Heart left ventricle (tissue), 16 donors: ENCODE data around the gene PRRT4. TPM values are rescaled to one million over a fixed set of nuclear protein-coding genes. Genes with fewer than 3 reads are reported as not detected.

ENCODE experiments used
- ATAC-seq, 4 donors: fragments of 200-7000 bp; cut with Tn5 transposase; one replicate each; pipeline ENCODE4 v1.9.1; 2020 to 2022; ENCODE audit warnings: moderate library complexity in 4 of 4, mild to moderate bottlenecking in 3 of 4, moderate number of reproducible peaks in 1 of 4
- DNase-seq, 5 donors: peaks; one replicate each; pipeline ENCODE4 v3.0.0-alpha.2; 2020
- H3K27ac ChIP-seq, 12 donors: fragments of 200-600 bp; sonication (generic) in 4 of 12; one replicate each; pipeline versions ENCODE4 v1.5.0 to v1.8.0; 2016 to 2022; ENCODE audit warnings: mild to moderate bottlenecking in 2 of 12
- H3K27me3 ChIP-seq, 9 donors: fragments of 200-600 bp; sonication (generic) in 2 of 9; one replicate each; pipeline versions ENCODE4 v1.5.1 to v1.8.0; 2016 to 2022; ENCODE audit warnings: mild to moderate bottlenecking in 3 of 9
- H3K36me3 ChIP-seq, 9 donors: fragments of 200-600 bp; sonication (generic) in 2 of 9; one replicate each; pipeline versions ENCODE4 v1.5.0 to v1.8.0; 2018 to 2022; ENCODE audit warnings: mild to moderate bottlenecking in 2 of 9
- H3K4me1 ChIP-seq, 12 donors: fragments of 200-600 bp; sonication (generic) in 4 of 12; one replicate each; pipeline versions ENCODE4 v1.5.0 to v1.8.0; 2016 to 2022; ENCODE audit warnings: mild to moderate bottlenecking in 3 of 12
- H3K4me3 ChIP-seq, 12 donors: fragments of 200-600 bp; sonication (generic) in 4 of 12; one replicate each; pipeline versions ENCODE4 v1.5.0 to v1.8.0; 2017 to 2022; ENCODE audit warnings: mild to moderate bottlenecking in 9 of 12, moderate library complexity in 4 of 12
- H3K9me3 ChIP-seq, 12 donors: fragments of 200-600 bp; sonication (generic) in 4 of 12; one replicate each; pipeline versions ENCODE4 v1.5.0 to v1.8.0; 2016 to 2022; ENCODE audit warnings: mild to moderate bottlenecking in 1 of 12
- CTCF ChIP-seq, 12 donors: fragments of 200-600 bp; sonication (generic) in 4 of 12; IDR thresholded peaks; one replicate each; pipeline versions ENCODE4 v1.5.0 to v1.8.0; 2018 to 2022; ENCODE audit warnings: antibody characterized with exemption in 12 of 12, mild to moderate bottlenecking in 5 of 12
- POLR2A ChIP-seq, 2 donors: fragments of 450-650 bp; IDR thresholded peaks; one replicate each; pipeline ENCODE4 v1.6.1; 2017; ENCODE audit warnings: antibody characterized with exemption in 2 of 2, mild to moderate bottlenecking in 2 of 2, moderate library complexity in 2 of 2
- WGBS, 4 donors: extraction: QIAGEN DNeasy Blood & Tissue Kit in 2 of 4; methylation state at CpG; one replicate each; pipeline versions ENCODE4 v1.1.5 to v1.1.7; 2013 to 2018; 5-methylcytosine and 5-hydroxymethylcytosine counted together
- intact Hi-C, 10 donors: fragments of 100-400 bp; cut with DNase I; formaldehyde crosslinking; loops; one replicate each; pipeline versions ENCODE4 v1.11.1 to v1.14.2; 2022
- polyA plus RNA-seq, 2 donors: library from polyadenylated mRNA; stranded (reverse); fragments of 200-250 nt; gene quantifications; one replicate each; pipeline ENCODE4 v1.2.3, GENCODE V29; 2013
- total RNA-seq, 9 donors: library from RNA; depleted of rRNA in 2 of 9; stranded (reverse); fragments of >200 nt in 2 of 9; fragmentation: NEBNext Ultra II Directional in 3 of 9; extraction: Animal tissue kit (Norgen Biotek cat#: 25700) in 3 of 9; gene quantifications; one replicate each; pipeline versions ENCODE4 v1.1.0 to v1.2.4, GENCODE V29; 2016 to 2023
- donor health status: ischemic (EF 13 %, LVEDD 7.1; RV severe dilation, severe dysfunction).
- donor health status: healthy with polysubstance abuse.
- donor health status: DM: no; HTN: yes; CAD: no.
- donor health status: DM: no; HTN: no; CAD: no.
- donor health status: ischemic (EF 25% LVEDD 6.9; RV normal size, moderate dysfunction).
- donor health status: ischemic (EF 25% LVEDD 5.7; RV mildly dilated, moderate dysfunction).
- donor health status: healthy.
- donor health status: DM: yes; HTN: yes; CAD: no.
- donor health status: ischemic (EF 35%, LVEDD 5.7; RV mildly dilated, moderate dysfunction).
- donor health status: nonischemic (EF 11% LVEDD 7.7; RV severe dilation, severe dysfunction).
- donor health status: DM: yes; HTN: yes; CAD: no.
- donor health status: PGD.
- donor health status: ischemic (EF 29% LVEDD 5.4; RV normal size, mild dysfunction).
- donor health status: nonischemic (EF 23%, LVEDD 6.1; RV moderate dilation, normal function).

Gene PRRT4
- total and polyA plus RNA-seq, 11 donors, result 0.31 to 3.1 (median 1.9) TPM

- no peak for ATAC-seq
- Histone ChIP-seq H3K4me1 (peaks cover 0 to 6% (median 0%) of the 10 kb centered on the region in 12 donors), H3K36me3 (peaks cover 2 to 93% (median 82%) of the 10 kb centered on the region in 9 donors), H3K9me3 (no peaks in the 10 kb centered on the region), H3K27me3 (no peaks in the 10 kb centered on the region), H3K4me3 (no peak overlapping the region), H3K27ac (no peak overlapping the region)
- TF ChIP-seq POLR2A (IDR thresholded peaks at IDR 0.05), result no peak
- TF ChIP-seq CTCF (IDR thresholded peaks at IDR 0.05), result no peak
- no peak for DNase-seq
- intact Hi-C loops, result no loop called here
- 83 to 91% (median 89%) methylated on average over 2 of the region's 2 CpGs for WGBS, 4 donors
These were observed 54.4 kb downstream of the PRRT4 start for GRCh38 chr7:128307061-128307460.

GRCh38 chr7:128304212-128304611, 57.3 kb downstream of the PRRT4 start:
- TF ChIP-seq POLR2A (IDR thresholded peaks at IDR 0.05), result no peak
- no peak for TF ChIP-seq CTCF (IDR thresholded peaks at IDR 0.05)
- intact Hi-C loops, result no loop called here
- 50 to 72% (median 56%) methylated on average over 1 of the region's 1 CpG for WGBS, 4 donors
- Histone ChIP-seq H3K36me3 (peaks cover 0 to 64% (median 54%) of the 10 kb centered on the region in 9 donors), H3K4me3 (no peak overlapping the region), H3K27me3 (no peaks in the 10 kb centered on the region), H3K4me1 (peaks cover 0 to 9% (median 2%) of the 10 kb centered on the region in 12 donors), H3K27ac (no peak overlapping the region), H3K9me3 (no peaks in the 10 kb centered on the region)
- no peak for DNase-seq
- ATAC-seq, result no peak

GRCh38 chr7:128303643-128304042, 57.8 kb downstream of the PRRT4 start:
- Histone ChIP-seq H3K4me3 (no peak overlapping the region), H3K27me3 (no peaks in the 10 kb centered on the region), H3K9me3 (no peaks in the 10 kb centered on the region), H3K36me3 (peaks cover 0 to 59% (median 48%) of the 10 kb centered on the region in 9 donors), H3K4me1 (peaks cover 0 to 9% (median 2%) of the 10 kb centered on the region in 12 donors), H3K27ac (no peak overlapping the region)
- TF ChIP-seq CTCF (IDR thresholded peaks at IDR 0.05) (no peak), POLR2A (IDR thresholded peaks at IDR 0.05) (no peak)
- DNase-seq (no peak), ATAC-seq (no peak)
- 82 to 85% (median 83%) methylated on average over 5 of the region's 5 CpGs for WGBS, 4 donors
- intact Hi-C loops, result no loop called here

GRCh38 chr7:128303133-128303532, 58.4 kb downstream of the PRRT4 start:
- WGBS, 4 donors, result 73 to 86% (median 77%) methylated on average over 2 of the region's 2 CpGs
- TF ChIP-seq CTCF (IDR thresholded peaks at IDR 0.05), result no peak
- TF ChIP-seq POLR2A (IDR thresholded peaks at IDR 0.05), result no peak
- H3K4me1 ChIP-seq, result peaks cover 0 to 9% (median 2%) of the 10 kb centered on the region in 12 donors
- no peaks in the 10 kb centered on the region for H3K27me3 ChIP-seq
- DNase-seq (no peak), ATAC-seq (no peak)
- H3K4me3 ChIP-seq, result no peak overlapping the region
- no peaks in the 10 kb centered on the region for H3K9me3 ChIP-seq
- no peak overlapping the region for H3K27ac ChIP-seq
- peaks cover 0 to 54% (median 43%) of the 10 kb centered on the region in 9 donors for H3K36me3 ChIP-seq
- intact Hi-C loops, result no loop called here
